ENCODE results near the gene DUSP8.
"Not testable (repeated sequence)": the region's sequence is repeated elsewhere in the genome, so short reads cannot be mapped to it uniquely, and the experiment has no call there.

The DUSP8 gene

GRCh38 chr11:1584661-1585370, 12.7 kb upstream of the DUSP8 start, which contains the start of gene KRTAP5-1:
TSS of gene KRTAP5-1 (minus strand) at chr11:1585283. CDS start at chr11:1585249, 34 bp downstream.
- not testable (repeated sequence) for DNase-seq

- DNase-seq, result not testable (repeated sequence)
Observed at GRCh38 chr11:1582909-1583308, 10.8 kb upstream of the DUSP8 start.

GRCh38 chr11:1581976-1582375, 9.9 kb upstream of the DUSP8 start:
- DNase-seq, result no peak

- DNase-seq, result no peak
Observed at GRCh38 chr11:1576825-1577224, 4.8 kb upstream of the DUSP8 start.

- DNase-seq, result not testable (repeated sequence)
Observed at GRCh38 chr11:1575756-1576155, 3.7 kb upstream of the DUSP8 start.

- DNase-seq, result no peak
Observed at GRCh38 chr11:1574933-1575242, 2.8 kb upstream of the DUSP8 start.

- no peak for DNase-seq
Observed at GRCh38 chr11:1574238-1574932, 2.3 kb upstream of the DUSP8 start.

- no peak for DNase-seq
Observed at GRCh38 chr11:1573903-1574237, 1.8 kb upstream of the DUSP8 start.

- no peak for DNase-seq
Observed at GRCh38 chr11:1573077-1573902, 1.2 kb upstream of the DUSP8 start.

GRCh38 chr11:1571760-1572196, 293 bp downstream of the DUSP8 start:
- DNase-seq, result no peak

- DNase-seq, result no peak
Observed at GRCh38 chr11:1570896-1571759, 943 bp downstream of the DUSP8 start.

GRCh38 chr11:1570531-1570895, 1.6 kb downstream of the DUSP8 start:
- no peak for DNase-seq

- DNase-seq, result no peak
Observed at GRCh38 chr11:1570001-1570453, 2.0 kb downstream of the DUSP8 start.

GRCh38 chr11:1569251-1569780, 2.8 kb downstream of the DUSP8 start:
- no peak for DNase-seq

GRCh38 chr11:1568441-1568911, 3.6 kb downstream of the DUSP8 start:
- DNase-seq, result no peak

GRCh38 chr11:1567721-1568100, 4.4 kb downstream of the DUSP8 start:
- no peak for DNase-seq

- no peak for DNase-seq
Observed at GRCh38 chr11:1567052-1567720, 4.9 kb downstream of the DUSP8 start.

GRCh38 chr11:1566381-1567051, 5.6 kb downstream of the DUSP8 start:
- no peak for DNase-seq

GRCh38 chr11:1565904-1566247, 6.2 kb downstream of the DUSP8 start:
- DNase-seq, result no peak

- no peak for DNase-seq
Observed at GRCh38 chr11:1565173-1565903, 6.7 kb downstream of the DUSP8 start.

All from SHP77 (cell line).